Upper lobe of left lung (tissue), 6 donors: ENCODE measurements around the gene RASSF1. TPM values are rescaled to one million over a fixed set of nuclear protein-coding genes. Genes with fewer than 3 reads are reported as not detected.
A peak's percentile ranks its signal among the peaks of the same experiment; 100 is the strongest.

Experiments used
- ATAC-seq, 2 donors: fragments of 200-7000 bp; cut with Tn5 transposase; one replicate each; pipeline ENCODE4 v1.9.1; 2022; ENCODE audit warnings: mild to moderate bottlenecking in 2 of 2, moderate library complexity in 2 of 2; ENCODE audit not compliant: low FRiP score in 2 of 2
- DNase-seq, 2 donors: peaks; one replicate each; pipeline ENCODE4 v3.0.0-alpha.2; 2019 to 2020
- H3K27ac ChIP-seq, 4 donors: fragments of 200-600 bp; sonication (generic); one replicate each; pipeline ENCODE4 v1.5.1; 2016 to 2019
- H3K27me3 ChIP-seq, 4 donors: fragments of 200-600 bp; sonication (generic); one replicate each; pipeline ENCODE4 v1.5.1; 2017 to 2019
- H3K36me3 ChIP-seq, 4 donors: fragments of 200-600 bp; sonication (generic); one replicate each; pipeline ENCODE4 v1.5.1; 2016 to 2019
- H3K4me1 ChIP-seq, 4 donors: fragments of 200-600 bp; sonication (generic); one replicate each; pipeline ENCODE4 v1.5.1; 2018 to 2019
- H3K4me3 ChIP-seq, 4 donors: fragments of 200-600 bp; sonication (generic); one replicate each; pipeline ENCODE4 v1.5.1; 2017 to 2019; ENCODE audit warnings: mild to moderate bottlenecking in 2 of 4, moderate library complexity in 1 of 4
- H3K9me3 ChIP-seq, 4 donors: fragments of 200-600 bp; sonication (generic); one replicate each; pipeline ENCODE4 v1.5.1; 2018 to 2019
- EP300 ChIP-seq, 4 donors: sonication (generic); formaldehyde crosslinking; IDR thresholded peaks; one replicate each; pipeline ENCODE4 v1.5.1; 2017; ENCODE audit warnings: antibody characterized with exemption in 4 of 4, control low read depth in 2 of 4
- POLR2A ChIP-seq, 4 donors: fragments of 450-650 bp; IDR thresholded peaks; one replicate each; pipeline ENCODE4 v1.5.1; 2016 to 2017; ENCODE audit warnings: antibody characterized with exemption in 4 of 4, mild to moderate bottlenecking in 2 of 4
- POLR2AphosphoS5 ChIP-seq, 2 donors: sonication (generic); formaldehyde crosslinking; IDR thresholded peaks; one replicate each; pipeline ENCODE4 v1.5.1; 2017; ENCODE audit warnings: antibody characterized with exemption in 2 of 2
- WGBS, 2 donors: methylation state at CpG; one replicate each; pipeline ENCODE4 v1.1.5; 2017 to 2018; 5-methylcytosine and 5-hydroxymethylcytosine counted together
- total RNA-seq, 6 donors: library from RNA; depleted of rRNA in 4 of 6; stranded (reverse); fragments of >200 nt in 4 of 6; gene quantifications; one replicate each; pipeline versions ENCODE4 v1.1.0 to v1.2.1, GENCODE V29; 2016 to 2021
- TF ChIP-seq, protein P1 (sequence below), 6 experiments: fragments of 450-650 bp in 4 of 6; fragments of 200-600 bp in 2 of 6; sonication (generic) in 2 of 6; IDR thresholded peaks; one replicate each; pipeline ENCODE4 v1.5.1; 2016 to 2019; ENCODE audit warnings: antibody characterized with exemption in 6 of 6
- donor health status: DM: no; HTN: no; CAD: no; lungs with moderate emphysema.
- donor health status: DM: no; HTN: yes; CAD: no; lungs with severe emphysema.

RASSF1 gene
- total RNA-seq, 6 donors from 2014 or later: 42.7 to 78.9 (median 47.7) TPM

DNA sequence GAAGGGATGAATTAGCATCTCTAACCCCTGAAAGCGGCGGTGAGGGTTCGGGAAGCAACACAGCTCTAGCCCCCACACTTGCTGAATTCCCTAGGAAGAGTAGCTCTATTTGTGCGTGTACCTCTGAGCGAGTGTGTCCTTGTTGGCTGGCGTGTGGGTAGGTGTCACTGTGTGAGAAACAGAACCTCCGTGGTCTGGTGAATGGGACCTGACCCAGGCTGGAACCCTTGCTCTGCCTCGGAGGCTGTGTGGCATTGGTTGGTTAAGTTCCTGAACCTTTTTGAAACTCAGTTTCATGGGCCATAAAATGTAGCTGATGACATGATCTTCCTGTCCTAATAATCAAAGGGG lies 19.1 kb upstream of the RASSF1 start:
- DNase-seq (no peak), ATAC-seq (no peak)
- H3K9me3 ChIP-seq: no peaks in the 10 kb centered on the region
- H3K27me3 ChIP-seq: no peaks in the 10 kb centered on the region
- peak overlapping the region in 3 of 4 donors; percentile 68 to 79 (median 70) for H3K4me3 ChIP-seq
- WGBS, 2 donors: 20 to 35% methylated on average over 8 of the region's 8 CpGs
- peaks cover 40 to 57% (median 43%) of the 10 kb centered on the region in 4 donors for H3K4me1 ChIP-seq
- no peak for TF ChIP-seq POLR2A (IDR thresholded peaks at IDR 0.05)
- no peak for TF ChIP-seq EP300 (IDR thresholded peaks at IDR 0.05)
- TF ChIP-seq, protein P1, sequence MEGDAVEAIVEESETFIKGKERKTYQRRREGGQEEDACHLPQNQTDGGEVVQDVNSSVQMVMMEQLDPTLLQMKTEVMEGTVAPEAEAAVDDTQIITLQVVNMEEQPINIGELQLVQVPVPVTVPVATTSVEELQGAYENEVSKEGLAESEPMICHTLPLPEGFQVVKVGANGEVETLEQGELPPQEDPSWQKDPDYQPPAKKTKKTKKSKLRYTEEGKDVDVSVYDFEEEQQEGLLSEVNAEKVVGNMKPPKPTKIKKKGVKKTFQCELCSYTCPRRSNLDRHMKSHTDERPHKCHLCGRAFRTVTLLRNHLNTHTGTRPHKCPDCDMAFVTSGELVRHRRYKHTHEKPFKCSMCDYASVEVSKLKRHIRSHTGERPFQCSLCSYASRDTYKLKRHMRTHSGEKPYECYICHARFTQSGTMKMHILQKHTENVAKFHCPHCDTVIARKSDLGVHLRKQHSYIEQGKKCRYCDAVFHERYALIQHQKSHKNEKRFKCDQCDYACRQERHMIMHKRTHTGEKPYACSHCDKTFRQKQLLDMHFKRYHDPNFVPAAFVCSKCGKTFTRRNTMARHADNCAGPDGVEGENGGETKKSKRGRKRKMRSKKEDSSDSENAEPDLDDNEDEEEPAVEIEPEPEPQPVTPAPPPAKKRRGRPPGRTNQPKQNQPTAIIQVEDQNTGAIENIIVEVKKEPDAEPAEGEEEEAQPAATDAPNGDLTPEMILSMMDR (IDR thresholded peaks at IDR 0.05): no peak
- no peak for TF ChIP-seq POLR2AphosphoS5 (IDR thresholded peaks at IDR 0.05)
- peaks cover 5 to 21% (median 13%) of the 10 kb centered on the region in 4 donors for H3K36me3 ChIP-seq
- peak overlapping the region in 2 of 4 donors; percentile 87 to 90 for H3K27ac ChIP-seq

DNA sequence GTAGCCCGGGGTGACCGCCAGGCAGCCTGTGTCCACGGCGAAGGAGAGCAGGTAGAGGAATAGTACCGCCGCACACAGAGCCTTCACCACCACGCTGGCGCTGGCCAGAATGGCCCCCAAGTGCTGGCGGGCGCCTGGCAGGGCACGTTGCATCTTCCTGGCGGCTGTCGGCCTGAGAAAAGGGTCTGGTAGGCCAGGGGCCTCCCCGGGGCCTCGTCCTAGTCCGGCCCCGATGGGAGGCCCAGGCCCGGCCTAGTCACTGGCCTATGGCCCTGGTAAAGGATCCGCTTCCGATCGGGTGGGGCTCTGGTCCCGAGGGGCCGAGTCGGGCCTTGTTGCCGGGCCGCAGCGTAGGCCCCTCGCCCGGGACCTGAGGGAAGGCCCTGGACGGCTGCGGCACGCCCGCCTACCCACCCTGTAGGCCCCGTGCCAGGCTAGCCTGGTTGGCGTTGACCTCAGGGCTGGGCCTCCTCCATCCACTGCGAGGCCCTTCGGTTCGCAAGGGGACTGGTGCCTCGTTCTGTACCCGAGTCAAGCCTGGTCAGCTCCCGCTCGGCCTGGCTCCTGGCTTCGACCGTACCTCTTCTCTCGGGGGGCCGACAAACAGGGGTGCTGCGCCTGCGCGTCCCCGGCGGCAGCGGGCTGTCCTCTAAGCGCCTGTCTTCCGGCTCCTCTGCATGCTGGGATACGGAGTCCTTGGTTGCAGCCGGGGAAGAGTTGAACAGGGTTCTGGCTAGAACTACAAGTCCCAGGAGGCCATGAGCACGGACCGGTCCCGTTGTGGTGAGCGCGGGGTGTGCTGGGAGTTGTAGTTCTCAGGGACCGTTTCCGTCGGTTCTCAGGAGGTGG lies 18.5 kb upstream of the RASSF1 start, which contains the start of gene TMEM115:
Gene TMEM115, minus strand, starts transcription at position 611 of the 849 bp plus-strand sequence. Its CDS starts 458 bp downstream, at position 153.
- WGBS, 2 donors: 1 to 3% methylated on average over 28 to 33 of the region's 64 CpGs
- TF ChIP-seq, protein P1 (IDR thresholded peaks at IDR 0.05): peak in 1 of 6 experiments; percentile 9
- TF ChIP-seq EP300 (IDR thresholded peaks at IDR 0.05): no peak
- TF ChIP-seq POLR2A (IDR thresholded peaks at IDR 0.05): peak in 3 of 4 donors; percentile 48 to 83 (median 75)
- TF ChIP-seq POLR2AphosphoS5 (IDR thresholded peaks at IDR 0.05): peak; percentile 81 to 84
- Histone ChIP-seq H3K27ac (peak within 1 kb of the TSS; percentile 81 to 93 (median 88)), H3K4me1 (peaks cover 36 to 51% (median 37%) of the 10 kb centered on the region in 4 donors), H3K27me3 (no peaks in the 10 kb centered on the region), H3K9me3 (no peaks in the 10 kb centered on the region), H3K4me3 (peak within 1 kb of the TSS; percentile 68 to 80 (median 74)), H3K36me3 (peaks cover 11 to 27% (median 17%) of the 10 kb centered on the region in 4 donors)
- ATAC-seq (peak; percentile 98), DNase-seq (peak; percentile 97 to 100)

DNA sequence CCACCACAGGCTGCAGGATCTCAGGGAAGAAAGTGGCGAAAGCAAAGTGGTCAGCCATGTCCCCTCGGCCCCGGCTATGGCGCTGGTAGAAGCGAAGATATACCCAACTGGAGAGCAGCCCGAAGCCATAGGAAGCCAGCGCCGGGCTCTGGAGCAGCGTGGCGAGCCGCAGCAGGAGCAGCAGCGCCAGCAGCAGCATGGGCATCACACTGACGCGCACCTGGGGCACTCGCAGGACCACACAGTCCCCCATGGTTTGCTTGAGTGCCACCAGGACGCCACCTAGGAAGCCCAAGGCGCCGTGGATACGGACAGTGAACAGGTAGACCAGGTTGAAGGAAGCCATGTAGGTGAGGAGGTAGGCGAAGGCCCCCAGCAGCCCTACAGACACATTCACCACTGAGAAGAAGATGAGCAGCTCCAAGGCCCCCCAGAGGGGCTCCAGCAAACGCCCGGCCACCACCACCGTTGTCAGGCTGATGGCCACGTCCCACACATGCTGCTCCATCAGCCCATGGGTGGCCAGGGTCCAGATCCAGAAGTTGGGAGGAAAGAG lies 17.8 kb upstream of the RASSF1 start:
- Histone ChIP-seq H3K9me3 (no peaks in the 10 kb centered on the region), H3K27me3 (no peaks in the 10 kb centered on the region), H3K27ac (peak overlapping the region; percentile 81 to 93 (median 88)), H3K4me3 (peak overlapping the region; percentile 68 to 80 (median 74)), H3K36me3 (peaks cover 18 to 34% (median 23%) of the 10 kb centered on the region in 4 donors), H3K4me1 (peaks cover 36 to 50% (median 37%) of the 10 kb centered on the region in 4 donors)
- 36 to 39% methylated on average over 10 to 24 of the region's 24 CpGs for WGBS, 2 donors
- no peak for ATAC-seq
- peak in 1 of 2 donors; percentile 81 for DNase-seq
- no peak for TF ChIP-seq POLR2A (IDR thresholded peaks at IDR 0.05)
- no peak for TF ChIP-seq POLR2AphosphoS5 (IDR thresholded peaks at IDR 0.05)
- TF ChIP-seq, protein P1 (IDR thresholded peaks at IDR 0.05): no peak
- no peak for TF ChIP-seq EP300 (IDR thresholded peaks at IDR 0.05)

DNA sequence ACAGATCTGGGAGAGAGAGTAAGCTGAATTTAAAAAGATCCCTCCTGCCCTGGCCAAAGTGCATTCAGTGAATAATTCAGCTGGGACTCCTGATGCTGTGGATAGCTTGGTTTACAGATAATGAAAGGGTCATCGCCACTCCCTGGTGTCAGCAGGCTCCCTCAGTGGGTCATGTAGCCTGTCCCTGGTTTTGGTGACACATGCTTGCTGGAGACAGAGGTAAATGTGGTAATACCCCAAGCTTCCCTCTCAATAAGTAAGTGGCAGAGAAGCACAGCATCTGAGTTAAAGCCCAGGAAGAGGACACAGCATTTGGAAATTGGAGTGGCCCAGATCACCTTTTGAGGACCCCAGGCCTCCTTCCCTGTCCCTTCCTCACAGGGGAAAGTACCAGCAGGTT lies 16.8 kb upstream of the RASSF1 start:
- Histone ChIP-seq H3K4me3 (peak overlapping the region in 3 of 4 donors; percentile 68 to 79 (median 70)), H3K27me3 (no peaks in the 10 kb centered on the region), H3K4me1 (peaks cover 36 to 57% (median 37%) of the 10 kb centered on the region in 4 donors), H3K9me3 (no peaks in the 10 kb centered on the region), H3K36me3 (peaks cover 21 to 43% (median 30%) of the 10 kb centered on the region in 4 donors), H3K27ac (peak overlapping the region; percentile 11 to 90 (median 54))
- TF ChIP-seq, protein P1 (IDR thresholded peaks at IDR 0.05): no peak
- TF ChIP-seq POLR2A (IDR thresholded peaks at IDR 0.05) (no peak), EP300 (IDR thresholded peaks at IDR 0.05) (no peak), POLR2AphosphoS5 (IDR thresholded peaks at IDR 0.05) (no peak)
- ATAC-seq (no peak), DNase-seq (no peak)
- WGBS, 2 donors: 79% methylated on average over 1 of the region's 1 CpG; no CpG with 5 or more reads in 1 of the 2 donors
